GM12872 (cell line): Measurements from ENCODE around the gene SPDYE4.

Experiments
- CTCF ChIP-seq: IDR thresholded peaks from 3 replicates; pipeline ENCODE4 v1.5.1; 2011; ENCODE audit warnings: low read depth, mild to moderate bottlenecking, low read length, moderate library complexity; ENCODE audit not compliant: insufficient read depth

Gene SPDYE4

GRCh38 chr17:8701221-8701620 is 57.1 kb downstream of the SPDYE4 start:
- TF ChIP-seq CTCF, result no peak
